MM.1S (cell line): Measurements from ENCODE around the gene C18orf63.

Source experiments
- DNase-seq: peaks from one replicate; pipeline ENCODE4 v3.0.0-alpha.2; 2015
- H2AFZ ChIP-seq: fragments of 300-600 bp; sonication (generic); 2 replicates; pipeline ENCODE4 v1.6.0; 2016; ENCODE audit warnings: antibody characterized with exemption, low read length
- H3F3A ChIP-seq: fragments of 300-600 bp; sonication (generic); 2 replicates; pipeline ENCODE4 v1.6.1; 2016; ENCODE audit warnings: mild to moderate bottlenecking, antibody characterized with exemption, low read length, moderate library complexity, mixed read lengths; ENCODE audit not compliant: insufficient read depth
- H3K27ac ChIP-seq: fragments of 300-600 bp; sonication (generic); 2 replicates; pipeline ENCODE4 v1.5.1; 2016; ENCODE audit warnings: mild to moderate bottlenecking, low read length
- H3K27me3 ChIP-seq: fragments of 300-600 bp; sonication (generic); replicated peaks from 2 replicates; pipeline ENCODE4 v1.6.0; 2016; ENCODE audit warnings: low read length; ENCODE audit not compliant: insufficient read depth
- H3K36me3 ChIP-seq: fragments of 300-600 bp; sonication (generic); replicated peaks from 2 replicates; pipeline ENCODE4 v1.6.1; 2016; ENCODE audit warnings: mild to moderate bottlenecking, low read length, mixed read lengths; ENCODE audit not compliant: insufficient read depth
- H3K4me1 ChIP-seq: fragments of 300-600 bp; sonication (generic); 2 replicates; pipeline ENCODE4 v1.6.1; 2016; ENCODE audit warnings: low read length, mixed read lengths
- H3K4me2 ChIP-seq: fragments of 300-600 bp; sonication (generic); 2 replicates; pipeline ENCODE4 v1.6.0; 2016; ENCODE audit warnings: low read depth, low read length
- H3K4me3 ChIP-seq: fragments of 300-600 bp; sonication (generic); 2 replicates; pipeline ENCODE4 v1.5.1; 2016; ENCODE audit warnings: low read length, mixed read lengths
- H3K79me2 ChIP-seq: fragments of 300-600 bp; sonication (generic); 2 replicates; pipeline ENCODE4 v1.6.1; 2016; ENCODE audit warnings: mixed run types, low read length, mixed read lengths
- H3K9ac ChIP-seq: fragments of 300-600 bp; sonication (generic); 2 replicates; pipeline ENCODE4 v1.6.1; 2016; ENCODE audit warnings: low read length, mixed read lengths
- H3K9me2 ChIP-seq: fragments of 300-600 bp; sonication (generic); replicated peaks from 2 replicates; pipeline ENCODE4 v1.6.1; 2016; ENCODE audit warnings: mild to moderate bottlenecking, low read length, mixed read lengths; ENCODE audit not compliant: insufficient read depth
- H3K9me3 ChIP-seq: fragments of 300-600 bp; sonication (generic); replicated peaks from 2 replicates; pipeline ENCODE4 v1.6.1; 2016; ENCODE audit warnings: mild to moderate bottlenecking, low read length, mixed read lengths; ENCODE audit not compliant: insufficient read depth
- H4K20me1 ChIP-seq: fragments of 300-600 bp; sonication (generic); 2 replicates; pipeline ENCODE4 v1.6.1; 2016; ENCODE audit warnings: mild to moderate bottlenecking, low read length, moderate library complexity, mixed read lengths; ENCODE audit not compliant: insufficient read depth
- CTCF ChIP-seq: fragments of 300-600 bp; sonication (generic); IDR thresholded peaks from 2 replicates; pipeline ENCODE4 v1.5.1; 2016; ENCODE audit warnings: antibody characterized with exemption, low read length, mixed read lengths
- EZH2 ChIP-seq: fragments of 300-600 bp; sonication (generic); optimal IDR thresholded peaks from 2 replicates; pipeline ENCODE3; 2017; ENCODE audit warnings: low read depth, mild to moderate bottlenecking, antibody characterized with exemption, low read length, mixed read lengths
- EZH2phosphoT487 ChIP-seq: fragments of 300-600 bp; sonication (generic); IDR thresholded peaks from 2 replicates; pipeline ENCODE4 v1.6.1; 2018; ENCODE audit warnings: antibody characterized with exemption, low read length

Gene C18orf63

GRCh38 chr18:74388227-74388626, 72.6 kb downstream of the C18orf63 start:
- Histone ChIP-seq H3K4me2 (no peak overlapping the region), H3K79me2 (no peaks in the 10 kb centered on the region), H3K27ac (no peak overlapping the region), H3K9ac (no peak overlapping the region), H3K36me3 (no peaks in the 10 kb centered on the region), H3K9me2 (no peaks in the 10 kb centered on the region), H3K4me1 (no peaks in the 10 kb centered on the region), H3K4me3 (no peak overlapping the region), H4K20me1 (no peaks in the 10 kb centered on the region), H3K9me3 (no peaks in the 10 kb centered on the region), H3F3A (no peaks in the 10 kb centered on the region), H3K27me3 (no peaks in the 10 kb centered on the region), H2AFZ (no peak overlapping the region)
- TF ChIP-seq CTCF, result no peak
- TF ChIP-seq EZH2, result no peak
- no peak for TF ChIP-seq EZH2phosphoT487
- DNase-seq, result no peak

DNA sequence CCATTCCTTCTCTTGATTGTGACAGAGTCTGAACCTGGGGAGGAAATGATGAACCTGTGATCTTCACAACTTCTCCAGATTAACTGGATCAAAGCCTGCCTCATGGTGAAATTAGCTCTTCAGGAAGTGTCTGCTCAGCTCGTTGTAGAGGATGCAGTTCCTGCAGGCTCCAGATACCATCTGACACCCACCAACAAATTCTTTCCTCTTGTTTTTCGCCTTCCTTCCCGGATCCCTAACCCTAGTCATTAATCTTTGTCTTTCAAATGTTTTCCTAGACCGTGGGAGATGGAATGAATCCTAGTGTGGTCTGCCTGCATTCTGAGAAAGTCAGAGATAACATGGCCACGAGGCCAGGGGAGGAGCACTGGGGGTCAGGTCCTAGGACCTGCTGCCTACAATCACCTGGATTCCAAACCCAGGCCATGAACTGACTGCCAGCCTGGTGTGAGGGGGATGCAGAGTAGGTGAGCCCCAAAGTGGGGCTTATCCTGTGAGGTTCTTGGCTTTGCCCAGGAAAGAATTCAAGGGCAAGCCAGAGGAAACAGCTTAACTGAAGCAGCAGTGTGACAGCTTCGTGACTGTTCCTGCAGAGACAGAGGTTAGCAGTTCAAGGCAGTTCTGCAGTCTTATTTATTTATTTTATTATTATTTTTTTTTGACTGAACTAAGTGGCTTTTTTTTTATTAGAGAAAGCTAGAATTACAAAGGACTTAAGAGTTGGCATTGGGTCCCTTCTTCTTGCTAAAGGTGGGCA, 73.7 kb downstream of the C18orf63 start:
- H3K9me2 ChIP-seq, result no peaks in the 10 kb centered on the region
- H4K20me1 ChIP-seq, result no peaks in the 10 kb centered on the region
- H3K27me3 ChIP-seq, result no peaks in the 10 kb centered on the region
- no peaks in the 10 kb centered on the region for H3K36me3 ChIP-seq
- no peak for TF ChIP-seq CTCF
- no peak for TF ChIP-seq EZH2
- TF ChIP-seq EZH2phosphoT487, result no peak
- no peaks in the 10 kb centered on the region for H3F3A ChIP-seq
- no peaks in the 10 kb centered on the region for H3K79me2 ChIP-seq
- no peak overlapping the region for H3K9ac ChIP-seq
- H3K9me3 ChIP-seq, result no peaks in the 10 kb centered on the region
- H2AFZ ChIP-seq, result no peak overlapping the region
- no peak overlapping the region for H3K27ac ChIP-seq
- no peaks in the 10 kb centered on the region for H3K4me1 ChIP-seq
- DNase-seq, result no peak
- no peak overlapping the region for H3K4me2 ChIP-seq
- H3K4me3 ChIP-seq, result no peak overlapping the region

GRCh38 chr18:74389991-74390390, 74.4 kb downstream of the C18orf63 start:
- no peaks in the 10 kb centered on the region for H3K9me2 ChIP-seq
- no peaks in the 10 kb centered on the region for H3K27me3 ChIP-seq
- H3K9me3 ChIP-seq, result no peaks in the 10 kb centered on the region
- H3K27ac ChIP-seq, result no peak overlapping the region
- no peak overlapping the region for H2AFZ ChIP-seq
- H3K9ac ChIP-seq, result no peak overlapping the region
- H3F3A ChIP-seq, result no peaks in the 10 kb centered on the region
- H3K4me2 ChIP-seq, result no peak overlapping the region
- TF ChIP-seq EZH2phosphoT487 (no peak), CTCF (no peak), EZH2 (no peak)
- H3K79me2 ChIP-seq, result no peaks in the 10 kb centered on the region
- H4K20me1 ChIP-seq, result no peaks in the 10 kb centered on the region
- no peak overlapping the region for H3K4me3 ChIP-seq
- no peak for DNase-seq
- H3K4me1 ChIP-seq, result no peaks in the 10 kb centered on the region
- no peaks in the 10 kb centered on the region for H3K36me3 ChIP-seq
